ENCODE data around the gene TTLL11.

Gene TTLL11

DNA sequence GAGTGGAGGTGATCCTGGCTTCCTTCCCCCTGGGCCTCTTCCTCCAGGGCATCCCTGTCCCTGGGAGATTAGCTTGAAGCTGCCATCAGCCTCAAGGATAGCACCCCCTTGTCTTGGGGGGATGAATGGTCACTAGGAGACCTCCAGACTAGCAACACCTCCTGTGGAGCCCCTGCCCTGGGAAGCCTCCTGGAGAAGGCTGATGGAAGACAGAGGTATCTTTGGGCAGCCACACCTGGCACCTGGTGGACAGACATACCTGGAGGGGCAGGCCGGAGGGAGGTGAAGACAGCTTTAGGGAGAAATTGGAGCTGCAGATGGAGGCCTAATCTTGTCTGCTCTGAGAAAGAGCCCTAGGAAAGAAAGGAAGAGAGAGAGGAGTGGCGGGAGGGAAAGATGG is 9.0 kb upstream of the TTLL11 start:
- TF ChIP-seq CTCF (conservative IDR thresholded peaks at IDR 0.05): no peak
- no peak for TF ChIP-seq ZFX (IDR thresholded peaks at IDR 0.05)
- no peak overlapping the region for H3K27ac ChIP-seq

DNA sequence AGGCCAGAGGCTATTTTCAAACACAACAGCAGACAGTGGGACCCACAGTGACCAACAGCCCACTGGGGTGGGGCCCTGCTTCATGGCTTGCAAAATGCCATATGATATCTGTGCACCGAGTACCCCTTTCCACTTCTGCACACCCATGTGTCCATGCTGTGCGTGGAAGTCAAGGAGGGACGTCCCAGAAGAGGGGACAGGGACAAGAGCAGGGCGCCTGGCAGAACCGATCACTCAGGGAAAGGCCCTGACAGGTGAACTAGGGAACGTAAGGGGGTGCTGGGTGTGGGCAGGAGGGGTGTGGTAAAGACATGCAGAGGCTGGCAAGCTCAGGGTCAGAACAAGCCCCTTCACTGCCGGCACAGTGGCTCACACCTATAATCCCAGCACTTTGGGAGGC is 7.6 kb upstream of the TTLL11 start:
- no peak overlapping the region for H3K27ac ChIP-seq
- TF ChIP-seq CTCF (conservative IDR thresholded peaks at IDR 0.05) (no peak), ZFX (IDR thresholded peaks at IDR 0.05) (no peak)

- peak; percentile 91 for TF ChIP-seq CTCF (conservative IDR thresholded peaks at IDR 0.05)
- TF ChIP-seq ZFX (IDR thresholded peaks at IDR 0.05): no peak
- H3K27ac ChIP-seq: no peak overlapping the region
These were observed 6.3 kb upstream of the TTLL11 start for GRCh38 chr9:122099271-122099869.

DNA sequence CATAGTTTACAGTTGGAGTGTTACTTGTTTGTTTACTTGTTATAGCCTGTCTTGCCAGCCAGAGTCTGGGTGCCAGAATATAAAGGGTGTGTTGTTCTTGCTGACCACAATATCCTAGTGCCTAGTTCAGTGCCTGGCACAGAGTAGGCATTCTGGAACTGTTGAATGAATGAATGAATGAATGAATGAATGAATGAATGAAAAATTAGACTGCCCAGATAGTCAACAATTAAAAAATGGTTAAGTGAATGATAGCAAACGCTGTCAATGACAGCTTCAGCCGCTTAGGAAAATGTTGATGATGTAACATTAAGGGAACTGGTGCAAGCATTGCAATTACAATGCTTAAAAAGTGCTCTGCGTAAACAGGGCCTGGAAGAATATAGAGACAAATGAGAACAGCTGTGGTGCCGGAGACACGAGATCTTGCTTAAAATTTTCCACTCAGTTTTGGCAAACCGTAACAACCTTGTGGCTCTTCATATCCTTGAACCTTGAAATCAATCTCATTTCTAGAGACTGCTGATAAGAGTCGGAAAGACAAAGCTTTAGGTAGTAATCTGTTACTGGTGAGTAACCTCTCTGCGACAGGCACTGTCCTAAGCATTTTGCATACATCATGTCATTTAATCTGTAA is 4.7 kb upstream of the TTLL11 start:
- H3K27ac ChIP-seq: no peak overlapping the region
- no peak for TF ChIP-seq ZFX (IDR thresholded peaks at IDR 0.05)
- no peak for TF ChIP-seq CTCF (conservative IDR thresholded peaks at IDR 0.05)

- TF ChIP-seq CTCF (conservative IDR thresholded peaks at IDR 0.05): no peak
- no peak for TF ChIP-seq ZFX (IDR thresholded peaks at IDR 0.05)
- H3K27ac ChIP-seq: no peak overlapping the region
These were observed 3.7 kb upstream of the TTLL11 start for GRCh38 chr9:122096620-122097415.

DNA sequence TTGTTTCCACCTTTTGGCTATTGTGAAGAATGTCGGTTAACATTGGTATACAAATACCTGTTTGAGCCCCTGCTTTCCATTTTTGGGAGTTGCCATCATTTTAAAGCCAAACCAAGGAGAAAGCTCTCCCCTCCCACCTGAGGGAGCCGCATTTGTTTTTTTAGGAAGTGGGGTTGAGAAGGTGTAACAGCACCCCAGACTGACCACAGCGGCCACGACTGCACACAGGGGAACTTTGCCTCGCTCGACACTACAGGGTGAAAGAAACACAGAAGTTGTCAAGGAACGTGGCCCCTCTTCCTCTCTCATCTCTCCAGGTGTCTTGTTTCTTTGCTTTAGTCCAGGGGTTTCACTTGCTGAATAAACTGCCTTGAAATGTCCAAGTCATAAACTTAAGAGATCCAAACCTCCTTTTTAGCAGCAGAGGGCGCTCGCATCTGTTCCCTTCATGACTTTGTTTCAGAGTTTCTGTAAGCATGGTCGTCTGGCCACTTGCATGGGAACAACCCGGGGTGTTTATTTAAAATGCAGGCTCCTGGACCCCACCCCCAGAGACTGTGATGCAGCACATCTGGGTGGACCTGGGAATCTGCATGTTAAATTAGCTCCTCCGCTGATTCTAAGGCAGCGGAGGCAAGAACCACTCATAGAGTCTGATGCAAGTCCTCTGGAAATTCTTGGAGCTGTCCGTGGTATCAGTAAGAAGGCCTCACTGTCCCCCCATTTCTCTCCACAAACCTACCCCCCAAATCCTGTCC is 2.1 kb upstream of the TTLL11 start:
- no peak overlapping the region for H3K27ac ChIP-seq
- TF ChIP-seq ZFX (IDR thresholded peaks at IDR 0.05): no peak
- peak; percentile 87 for TF ChIP-seq CTCF (conservative IDR thresholded peaks at IDR 0.05)

Measured in C4-2B (cell line).